GM12864 (cell line): Measurements from ENCODE around the gene CAMK2G.

Experiments used
- DNase-seq: peaks from one replicate; pipeline ENCODE4 v3.0.0-alpha.2; 2011; ENCODE audit warnings: low read depth
- H3K4me3 ChIP-seq: 2 replicates; pipeline ENCODE4 v1.5.1; 2011; ENCODE audit warnings: mild to moderate bottlenecking, low read depth, low read length, control low read depth
- CTCF ChIP-seq: IDR thresholded peaks from 2 replicates; pipeline ENCODE4 v1.5.1; 2011; ENCODE audit warnings: low read depth, mild to moderate bottlenecking, moderate library complexity, low read length, control low read depth, inconsistent platforms; ENCODE audit errors: missing control alignments

CAMK2G gene

GRCh38 chr10:73873142-73873837 lies 1.1 kb downstream of the CAMK2G start:
- H3K4me3 ChIP-seq: peak overlapping the region; percentile 10
- no peak for DNase-seq
- no peak for TF ChIP-seq CTCF

GRCh38 chr10:73872190-73872710 lies 2.1 kb downstream of the CAMK2G start:
- no peak for DNase-seq
- no peak for TF ChIP-seq CTCF
- H3K4me3 ChIP-seq: no peak overlapping the region

GRCh38 chr10:73871295-73872189 lies 2.8 kb downstream of the CAMK2G start:
- H3K4me3 ChIP-seq: no peak overlapping the region
- no peak for TF ChIP-seq CTCF
- no peak for DNase-seq

GRCh38 chr10:73868655-73869195 lies 5.6 kb downstream of the CAMK2G start:
- H3K4me3 ChIP-seq: no peak overlapping the region
- DNase-seq: no peak
- TF ChIP-seq CTCF: no peak

- no peak overlapping the region for H3K4me3 ChIP-seq
- no peak for TF ChIP-seq CTCF
- DNase-seq: no peak
Measured at GRCh38 chr10:73867871-73868631, 6.3 kb downstream of the CAMK2G start.

GRCh38 chr10:73867126-73867807 lies 7.1 kb downstream of the CAMK2G start:
- no peak for TF ChIP-seq CTCF
- no peak overlapping the region for H3K4me3 ChIP-seq
- DNase-seq: no peak
